Stimulated activated CD4-positive, alpha-beta T cell treated with anti-CD3 and anti-CD28 coated beads, Interleukin-4, amount 100 ng/mL, for 48 hours (primary cell): ENCODE data around the gene BEND3.
"Not testable (repeated sequence)": the region's sequence is repeated elsewhere in the genome, so short reads cannot be mapped to it uniquely, and the experiment has no call there.

Source experiments
- DNase-seq, 2 donors: peaks; one replicate each; pipeline ENCODE4 v3.0.0-alpha.2; 2020; ENCODE audit warnings: low read depth in 2 of 2

Gene BEND3

DNA sequence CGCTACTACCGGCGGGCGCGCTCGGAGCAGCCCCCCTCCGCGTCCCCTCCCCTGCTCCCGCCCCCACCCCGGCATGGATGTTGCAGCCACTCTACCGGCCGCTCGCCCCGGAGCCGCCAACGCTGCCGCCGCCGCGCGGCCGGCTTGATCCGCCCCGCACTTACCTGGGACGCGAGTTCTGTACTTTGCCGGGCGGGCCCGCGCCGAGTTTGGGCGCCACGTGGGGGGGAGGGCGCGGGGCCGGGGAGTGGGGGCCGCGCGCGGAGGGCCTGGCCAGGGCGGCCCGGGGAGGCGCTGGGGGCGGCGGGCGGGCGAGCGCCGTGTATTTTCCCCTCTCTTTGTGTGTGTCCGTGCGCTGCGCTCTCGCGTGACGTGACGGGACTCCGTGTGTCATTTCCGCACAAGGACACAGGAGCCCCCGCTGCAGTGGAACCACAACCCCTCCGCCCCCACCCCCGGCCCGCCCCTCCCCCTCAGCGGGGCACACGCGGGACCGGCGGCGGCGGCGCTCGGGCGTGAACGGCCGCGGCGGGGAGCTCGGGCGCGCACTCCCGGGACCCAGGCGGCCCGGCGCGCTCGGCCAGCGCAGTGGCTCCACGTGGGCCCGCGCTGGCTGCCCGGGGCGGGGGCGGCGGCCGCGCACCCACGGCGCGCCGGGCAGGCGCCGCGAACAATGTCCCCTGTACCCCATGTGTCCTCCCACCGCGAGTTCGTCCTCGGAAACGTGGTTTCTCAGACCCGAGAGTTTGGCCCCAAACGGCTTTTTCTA, at the start of gene BEND3:
Gene BEND3 (minus strand): TSS at position 590 of the 769 bp plus-strand sequence. CDS start 16,230 bp downstream, outside the sequence.
- DNase-seq = peak; percentile 14 to 26

GRCh38 chr6:107164299-107164698, 49.0 kb upstream of the BEND3 start:
- not testable (repeated sequence) for DNase-seq

GRCh38 chr6:107161521-107161920, 46.2 kb upstream of the BEND3 start:
- no peak for DNase-seq

- no peak for DNase-seq
Observed at GRCh38 chr6:107156617-107157016, 41.3 kb upstream of the BEND3 start.

GRCh38 chr6:107154801-107155160, 39.5 kb upstream of the BEND3 start:
- DNase-seq = no peak

- no peak for DNase-seq
Observed at GRCh38 chr6:107154131-107154800, 39.0 kb upstream of the BEND3 start.

- no peak for DNase-seq
Observed at GRCh38 chr6:107152638-107153430, 37.5 kb upstream of the BEND3 start.

GRCh38 chr6:107144666-107145065, 29.4 kb upstream of the BEND3 start:
- DNase-seq = no peak

DNA sequence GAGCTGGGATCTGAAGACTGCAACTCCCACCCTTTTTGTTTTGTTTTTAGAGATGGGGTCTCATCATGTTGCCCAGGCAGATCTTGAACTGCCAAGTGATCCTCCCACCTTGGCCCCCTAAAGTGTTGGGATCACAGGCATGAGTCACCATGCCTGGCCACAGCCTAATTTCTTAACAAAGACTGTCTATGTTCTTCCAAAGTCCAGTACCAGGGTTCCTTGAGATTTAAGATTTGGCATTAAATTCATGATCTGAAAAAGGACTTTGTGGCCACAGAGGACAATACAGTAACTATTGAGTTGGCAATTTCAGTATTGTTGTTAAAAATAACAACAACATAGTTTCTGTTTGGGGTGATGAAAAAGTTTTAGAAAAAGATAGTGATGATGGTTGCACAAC, 28.7 kb upstream of the BEND3 start:
- no peak for DNase-seq

- no peak for DNase-seq
Observed at GRCh38 chr6:107140581-107140980, 25.3 kb upstream of the BEND3 start.

- DNase-seq = not testable (repeated sequence)
Observed at GRCh38 chr6:107136324-107136723, 21.0 kb upstream of the BEND3 start.

- not testable (repeated sequence) for DNase-seq
Observed at GRCh38 chr6:107135048-107135680, 19.8 kb upstream of the BEND3 start.

GRCh38 chr6:107132330-107132954, 17.1 kb upstream of the BEND3 start:
- no peak for DNase-seq

GRCh38 chr6:107129370-107129925, 14.1 kb upstream of the BEND3 start:
- no peak for DNase-seq

GRCh38 chr6:107128577-107128976, 13.3 kb upstream of the BEND3 start:
- no peak for DNase-seq

DNA sequence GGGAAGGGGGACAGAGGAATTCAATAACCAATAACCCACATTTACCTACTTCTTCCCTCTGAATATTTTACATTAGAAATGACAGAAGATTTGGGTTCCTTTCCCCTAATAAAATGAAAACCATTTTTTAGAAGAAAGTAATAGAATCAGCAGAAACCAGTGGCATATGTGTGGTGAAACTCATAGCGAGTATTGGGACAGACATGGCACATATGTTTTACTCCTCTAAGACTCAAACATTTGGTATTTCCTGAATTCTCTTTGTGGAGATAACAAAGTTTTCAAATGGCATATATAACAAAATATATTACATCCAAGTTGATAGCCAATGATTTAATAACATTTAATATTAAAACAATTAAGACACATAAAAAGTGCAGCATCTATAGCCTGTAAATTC, 12.9 kb upstream of the BEND3 start:
- DNase-seq = no peak

DNA sequence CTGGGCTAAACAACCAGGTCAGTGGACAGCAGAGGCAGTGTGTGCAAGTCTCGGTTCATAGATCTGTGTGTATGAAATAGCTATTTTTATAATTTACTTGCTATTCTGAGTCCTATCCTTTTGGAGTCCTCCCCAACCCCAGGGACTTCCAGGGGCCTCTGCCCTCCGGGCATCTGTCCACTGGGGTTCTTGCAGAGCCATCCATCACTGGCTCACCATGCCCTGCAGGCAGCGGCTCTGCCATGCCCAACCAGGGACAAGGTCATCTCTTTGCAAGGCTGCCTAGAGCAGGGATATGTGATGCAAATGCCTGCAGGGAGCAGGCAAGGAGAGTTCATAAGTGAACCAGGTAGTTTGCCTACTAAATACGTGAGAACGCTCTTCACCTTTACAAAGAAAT, 10.5 kb upstream of the BEND3 start:
- no peak for DNase-seq

DNA sequence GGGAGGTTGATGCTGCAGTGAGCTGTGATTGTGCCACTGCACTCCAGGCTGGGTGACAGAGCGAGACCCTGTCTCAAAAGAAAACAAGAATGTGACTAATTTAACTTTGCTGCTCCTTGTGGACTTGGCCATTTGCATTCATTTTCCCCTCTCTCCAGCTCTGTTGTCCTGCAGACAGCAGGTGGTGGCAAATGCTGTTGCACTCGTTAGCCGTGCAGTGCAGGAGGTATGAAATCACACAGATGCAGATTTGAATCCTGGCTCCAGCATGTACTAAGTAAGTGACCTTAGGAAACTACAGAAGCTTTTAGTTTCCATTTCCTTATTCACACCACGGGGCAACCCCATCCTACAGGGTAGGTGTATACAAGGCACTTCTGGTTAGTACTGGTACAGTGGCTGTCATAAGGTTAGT, 9.6 kb upstream of the BEND3 start:
- DNase-seq = no peak

DNA sequence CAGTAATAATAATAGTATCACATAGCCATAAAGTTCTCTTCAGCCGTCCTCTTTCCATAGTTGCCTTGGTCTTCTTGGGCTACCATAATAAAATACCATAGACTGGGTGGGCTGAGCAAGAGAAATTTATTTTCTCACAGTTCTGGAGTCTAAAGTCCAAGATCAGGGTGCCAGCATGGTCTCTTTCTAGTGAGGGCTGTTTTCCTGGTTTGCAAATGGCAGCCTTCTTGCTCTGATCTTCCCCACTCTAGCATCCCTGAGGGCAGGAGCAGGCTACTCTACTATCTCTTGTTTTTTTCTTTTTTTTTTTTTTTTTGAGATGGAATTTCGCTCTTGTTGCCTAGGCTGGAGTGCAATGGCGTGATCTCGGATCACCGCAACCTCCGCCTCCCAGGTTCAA, 8.2 kb upstream of the BEND3 start:
- DNase-seq = no peak

GRCh38 chr6:107122748-107123147, 7.4 kb upstream of the BEND3 start:
- no peak for DNase-seq

GRCh38 chr6:107121964-107122495, 6.7 kb upstream of the BEND3 start:
- DNase-seq = no peak
